Airway epithelial cell (primary cell): ENCODE results near the gene PTPRT. TPM values are rescaled to one million over a fixed set of nuclear protein-coding genes. Genes with fewer than 3 reads are reported as not detected.

Experiments used
- total RNA-seq: library from RNA; depleted of rRNA; stranded (reverse); fragments of >200 nt; gene quantifications from 2 replicates; pipeline ENCODE4 v1.2.3, GENCODE V29; 2015

Gene PTPRT
- not detected in 2 replicates for total RNA-seq

GRCh38 chr20:43189554-43190331 lies at the start of gene PTPRT:
TSS of gene PTPRT (minus strand) at chr20:43189906. CDS start at chr20:43189733, 173 bp downstream.

